Activated CD4-positive, alpha-beta T cell treated with anti-CD3 and anti-CD28 coated beads for 48 hours (primary cell): ENCODE data around the gene DISP2.

Source experiments
- DNase-seq: peaks from one replicate; pipeline ENCODE4 v3.0.0-alpha.2; 2020

Gene DISP2

GRCh38 chr15:40427188-40427587 is 69.2 kb downstream of the DISP2 start:
- DNase-seq, result no peak

- DNase-seq, result no peak
Measured at GRCh38 chr15:40428185-40428584, 70.2 kb downstream of the DISP2 start.
